ENCODE results near the gene BPGM.

GRCh38 chr7:134619627-134620331, 26.9 kb upstream of the BPGM start:
- TF ChIP-seq EZH2 (IDR thresholded peaks at IDR 0.05; ENCODE audit: insufficient read depth, low read length), result no peak
- TF ChIP-seq, protein P1, sequence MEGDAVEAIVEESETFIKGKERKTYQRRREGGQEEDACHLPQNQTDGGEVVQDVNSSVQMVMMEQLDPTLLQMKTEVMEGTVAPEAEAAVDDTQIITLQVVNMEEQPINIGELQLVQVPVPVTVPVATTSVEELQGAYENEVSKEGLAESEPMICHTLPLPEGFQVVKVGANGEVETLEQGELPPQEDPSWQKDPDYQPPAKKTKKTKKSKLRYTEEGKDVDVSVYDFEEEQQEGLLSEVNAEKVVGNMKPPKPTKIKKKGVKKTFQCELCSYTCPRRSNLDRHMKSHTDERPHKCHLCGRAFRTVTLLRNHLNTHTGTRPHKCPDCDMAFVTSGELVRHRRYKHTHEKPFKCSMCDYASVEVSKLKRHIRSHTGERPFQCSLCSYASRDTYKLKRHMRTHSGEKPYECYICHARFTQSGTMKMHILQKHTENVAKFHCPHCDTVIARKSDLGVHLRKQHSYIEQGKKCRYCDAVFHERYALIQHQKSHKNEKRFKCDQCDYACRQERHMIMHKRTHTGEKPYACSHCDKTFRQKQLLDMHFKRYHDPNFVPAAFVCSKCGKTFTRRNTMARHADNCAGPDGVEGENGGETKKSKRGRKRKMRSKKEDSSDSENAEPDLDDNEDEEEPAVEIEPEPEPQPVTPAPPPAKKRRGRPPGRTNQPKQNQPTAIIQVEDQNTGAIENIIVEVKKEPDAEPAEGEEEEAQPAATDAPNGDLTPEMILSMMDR (IDR thresholded peaks at IDR 0.05; ENCODE audit: insufficient read depth, low read depth, low read length), result no peak
